Stimulated activated CD8-positive, alpha-beta memory T cell treated with anti-CD3 and anti-CD28 coated beads, Interleukin-4, amount 100 ng/mL, for 4 hours (primary cell): Measurements from ENCODE around the gene C16orf96.

Experiments
- DNase-seq, 2 donors: peaks; one replicate each; pipeline ENCODE4 v3.0.0-alpha.2; 2020; ENCODE audit warnings: low read depth in 2 of 2, low spot score in 1 of 2

The C16orf96 gene

DNA sequence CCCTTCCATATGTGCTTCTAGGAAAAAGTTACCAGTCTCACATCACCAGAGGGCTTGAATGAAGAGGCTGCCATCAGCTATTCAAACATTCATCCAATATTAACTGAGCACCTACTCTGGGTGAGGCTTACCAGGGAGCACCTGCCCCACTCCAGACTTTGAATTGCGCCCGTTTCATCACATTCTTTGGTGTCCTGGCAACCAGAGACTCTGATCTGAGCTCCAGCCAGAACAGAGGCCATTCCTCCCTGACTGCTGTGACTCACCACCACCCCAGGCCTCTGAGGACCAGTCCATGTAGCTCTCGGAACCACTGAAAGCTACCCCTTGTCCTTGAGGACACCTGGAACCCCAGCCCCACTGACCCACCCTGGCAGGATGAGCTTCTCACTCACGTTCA, at the start of gene C16orf96:
Gene C16orf96 (plus strand): TSS at position 229 of the 400 bp plus-strand sequence. CDS start 150 bp downstream, at position 379.
- no peak for DNase-seq

DNA sequence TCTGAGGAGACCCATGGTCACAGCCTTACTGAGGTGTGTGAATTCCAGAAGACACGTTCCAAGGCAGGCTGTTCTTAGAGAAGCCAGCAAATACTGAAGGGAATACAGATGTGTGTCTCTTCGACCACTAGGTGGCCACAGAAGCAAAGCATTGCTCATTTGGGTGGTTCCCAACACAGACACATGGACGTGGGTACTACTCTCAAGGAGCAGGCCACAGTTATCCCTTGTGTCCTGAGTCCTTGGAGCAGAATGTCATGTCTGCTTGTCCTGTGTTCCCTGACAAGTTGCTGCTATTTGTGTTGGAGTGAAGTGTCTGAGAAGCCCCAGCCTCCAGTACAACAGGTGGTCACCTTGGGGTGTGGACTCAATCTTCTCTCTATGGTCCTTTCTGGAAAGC, 49.7 kb upstream of the C16orf96 start:
- peak; percentile 23 for DNase-seq

DNA sequence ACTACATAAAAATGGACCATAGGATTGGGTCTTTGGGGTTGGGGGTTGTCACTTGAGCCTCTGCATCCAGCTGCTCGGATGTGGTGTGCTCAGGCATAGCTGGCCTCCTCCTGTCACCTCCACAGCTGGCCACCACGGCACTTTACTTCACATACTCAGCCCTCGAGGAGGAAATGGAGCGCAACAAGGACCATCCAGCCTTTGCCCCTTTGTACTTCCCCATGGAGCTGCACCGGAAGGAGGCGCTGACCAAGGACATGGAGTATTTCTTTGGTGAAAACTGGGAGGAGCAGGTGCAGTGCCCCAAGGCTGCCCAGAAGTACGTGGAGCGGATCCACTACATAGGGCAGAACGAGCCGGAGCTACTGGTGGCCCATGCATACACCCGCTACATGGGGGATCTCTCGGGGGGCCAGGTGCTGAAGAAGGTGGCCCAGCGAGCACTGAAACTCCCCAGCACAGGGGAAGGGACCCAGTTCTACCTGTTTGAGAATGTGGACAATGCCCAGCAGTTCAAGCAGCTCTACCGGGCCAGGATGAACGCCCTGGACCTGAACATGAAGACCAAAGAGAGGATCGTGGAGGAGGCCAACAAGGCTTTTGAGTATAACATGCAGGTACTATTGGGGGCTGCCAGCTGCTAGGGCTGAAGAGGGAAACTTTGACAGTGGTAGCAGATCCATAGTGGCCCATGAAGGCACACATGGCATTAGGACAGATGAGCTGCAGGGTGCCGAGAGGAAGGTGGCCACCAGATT, 48.4 kb upstream of the C16orf96 start:
- DNase-seq: no peak

DNA sequence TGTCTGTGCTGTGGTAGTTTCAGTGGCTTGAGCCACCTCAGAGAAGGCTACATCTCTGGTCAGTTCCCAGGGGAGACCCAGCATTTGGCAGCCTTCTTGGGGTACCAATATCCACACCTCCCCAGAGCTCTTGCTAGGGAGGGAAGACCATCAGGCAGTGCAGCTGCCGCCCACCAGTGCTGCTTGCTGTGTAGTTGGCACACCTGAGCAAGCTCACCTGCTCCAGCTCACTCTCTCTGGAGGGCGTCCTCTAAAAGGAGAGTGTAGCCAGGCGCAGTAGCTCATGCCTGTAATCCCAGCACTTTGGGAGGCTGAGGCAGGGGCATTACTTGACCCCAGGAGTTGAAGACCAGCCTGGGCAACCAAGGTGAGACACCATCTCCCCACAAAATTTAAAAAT, 47.3 kb upstream of the C16orf96 start:
- DNase-seq: no peak

DNA sequence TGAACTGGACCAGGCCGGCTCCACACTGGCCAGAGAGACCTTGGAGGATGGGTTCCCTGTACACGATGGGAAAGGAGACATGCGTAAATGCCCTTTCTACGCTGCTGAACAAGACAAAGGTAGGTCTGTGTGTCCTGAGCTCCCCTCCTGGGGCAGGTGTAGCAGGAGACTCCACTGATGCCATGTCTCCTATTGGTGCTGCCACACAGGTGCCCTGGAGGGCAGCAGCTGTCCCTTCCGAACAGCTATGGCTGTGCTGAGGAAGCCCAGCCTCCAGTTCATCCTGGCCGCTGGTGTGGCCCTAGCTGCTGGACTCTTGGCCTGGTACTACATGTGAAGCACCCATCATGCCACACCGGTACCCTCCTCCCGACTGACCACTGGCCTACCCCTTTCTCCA, 46.7 kb upstream of the C16orf96 start:
- DNase-seq: no peak

DNA sequence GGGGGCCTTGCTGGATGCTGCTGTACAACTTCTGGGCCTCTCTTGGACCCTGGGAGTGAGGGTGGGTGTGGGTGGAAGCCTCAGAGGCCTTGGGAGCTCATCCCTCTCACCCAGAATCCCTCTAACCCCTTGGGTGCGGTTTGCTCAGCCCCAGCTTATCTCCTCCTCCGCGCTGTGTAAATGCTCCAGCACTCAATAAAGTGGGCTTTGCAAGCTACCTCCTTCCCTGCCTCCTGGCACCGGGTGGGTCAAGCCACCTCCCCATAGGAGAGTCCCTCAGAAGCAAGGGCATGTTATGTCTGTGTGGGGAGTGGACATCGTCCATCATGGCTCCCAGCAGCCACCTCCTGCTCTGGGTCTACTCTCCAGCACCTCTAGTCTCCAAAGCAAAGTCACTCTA, 46.0 kb upstream of the C16orf96 start:
- DNase-seq: no peak

DNA sequence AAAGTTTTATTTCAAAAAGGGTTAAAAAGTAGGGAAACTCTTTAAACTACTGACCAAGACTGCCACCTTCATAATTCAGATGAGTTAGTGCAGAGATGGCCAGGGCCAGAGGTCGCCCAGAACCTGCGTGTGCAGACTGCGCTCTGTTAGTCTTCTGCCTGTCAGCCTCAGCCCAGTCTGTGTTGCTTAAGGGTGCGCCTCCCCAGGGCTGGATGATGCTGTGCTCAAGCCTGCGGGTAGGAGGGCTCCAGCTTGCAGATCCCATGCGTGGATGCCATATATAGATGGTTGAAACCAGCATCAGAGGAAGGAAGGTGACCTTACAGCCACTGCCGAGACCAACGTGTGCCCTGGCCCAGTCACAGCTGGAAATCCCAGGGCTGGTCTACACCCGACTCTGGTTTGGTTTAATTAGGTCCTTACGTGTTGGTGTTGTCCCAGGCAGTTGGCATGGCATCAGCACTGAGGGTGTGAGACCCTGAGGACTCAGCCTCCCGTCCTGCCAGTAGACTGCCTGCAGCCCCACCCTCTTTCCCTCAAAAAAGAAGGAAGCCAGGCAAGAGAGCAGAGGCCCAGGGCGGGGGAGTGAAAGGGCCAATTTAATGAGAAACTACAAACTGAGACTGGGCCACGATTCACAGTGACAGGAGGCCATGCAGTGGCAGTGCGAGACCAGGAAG, 45.3 kb upstream of the C16orf96 start:
- DNase-seq: no peak

DNA sequence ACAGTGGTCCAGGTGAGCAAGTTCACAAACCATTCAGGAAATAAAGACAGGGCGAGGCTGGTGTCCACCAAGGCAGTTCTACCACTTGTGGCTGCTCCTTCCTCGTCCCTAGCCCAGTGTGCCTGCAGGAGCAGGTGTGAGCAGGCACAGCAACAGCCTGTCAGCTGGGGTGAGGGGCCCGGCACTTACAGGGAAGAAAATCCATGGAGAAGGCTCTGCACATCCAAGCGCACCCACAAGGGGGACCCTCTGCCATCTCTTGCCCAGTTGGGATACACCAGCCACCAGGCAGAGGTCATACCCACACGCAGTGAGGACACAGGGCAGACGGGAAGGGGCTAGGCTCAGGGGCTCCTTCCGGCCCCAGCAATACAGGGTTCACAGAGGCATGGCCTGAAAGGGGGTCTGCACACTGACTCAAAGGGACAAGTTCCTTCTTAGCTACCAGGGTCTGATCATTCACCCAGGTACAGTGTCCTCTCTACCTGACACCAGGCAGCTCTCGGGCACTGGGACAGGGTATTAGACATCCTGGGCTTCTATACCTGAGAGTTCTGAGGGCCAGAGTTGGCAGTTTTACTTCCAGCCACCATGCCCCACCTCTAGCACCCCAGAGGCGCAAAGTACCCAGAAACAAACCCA, 44.6 kb upstream of the C16orf96 start:
- DNase-seq: no peak

DNA sequence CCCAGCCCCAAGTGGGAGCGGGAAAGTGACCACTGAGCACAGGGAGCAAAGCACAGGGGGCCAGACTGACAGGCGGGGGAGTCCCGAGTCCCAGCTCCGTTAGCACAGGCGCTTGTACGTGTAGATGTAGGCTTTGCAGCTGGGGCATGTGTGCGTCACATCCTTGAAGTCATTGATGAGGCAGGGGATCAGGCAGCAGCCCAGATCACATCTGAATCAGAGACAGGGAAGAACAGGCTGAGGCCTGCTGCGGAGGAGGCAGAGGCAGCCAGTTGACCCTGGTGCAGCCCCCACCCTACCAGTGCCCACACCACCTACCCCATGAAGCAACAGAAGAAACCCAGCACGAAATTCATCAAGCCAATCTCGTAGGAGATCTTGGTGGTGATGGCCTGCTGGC, 43.7 kb upstream of the C16orf96 start:
- no peak for DNase-seq

DNA sequence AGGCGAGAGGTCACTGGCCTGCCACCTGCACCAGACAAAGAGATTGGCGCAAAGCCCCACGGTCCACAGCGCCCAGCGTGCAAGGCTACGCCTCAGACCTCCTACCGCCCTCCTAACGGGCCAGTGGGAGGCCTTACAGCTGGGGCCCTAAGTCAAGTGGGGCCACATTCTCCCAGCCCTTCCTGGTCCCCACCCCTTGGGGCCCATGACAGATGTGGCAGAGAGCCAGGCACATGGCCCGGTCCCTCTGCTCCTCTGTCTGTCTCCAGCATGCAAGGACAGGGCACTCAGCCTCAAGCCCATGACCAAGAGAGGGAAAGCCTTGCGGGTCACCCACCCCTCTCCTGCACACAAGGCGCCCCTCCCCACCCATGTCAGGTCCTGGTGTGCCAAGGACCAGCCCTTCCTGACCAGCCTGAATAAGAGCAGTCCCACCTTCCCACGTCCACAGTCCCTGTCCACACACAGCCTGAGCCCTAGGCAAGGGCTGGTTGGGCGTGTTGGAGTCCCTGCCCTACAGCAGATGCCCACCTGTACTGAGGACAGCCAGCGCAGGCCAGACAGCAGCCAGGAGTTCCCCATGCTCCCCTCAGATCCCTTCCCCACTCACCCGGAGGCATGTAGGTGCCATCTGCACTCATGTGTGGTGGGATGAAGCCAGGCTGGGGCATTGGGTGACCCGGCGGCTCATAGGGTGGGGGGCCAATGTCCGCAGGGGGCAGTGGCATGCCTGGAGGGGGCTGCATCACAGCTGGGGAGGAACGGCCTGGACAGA, 42.9 kb upstream of the C16orf96 start:
- no peak for DNase-seq

DNA sequence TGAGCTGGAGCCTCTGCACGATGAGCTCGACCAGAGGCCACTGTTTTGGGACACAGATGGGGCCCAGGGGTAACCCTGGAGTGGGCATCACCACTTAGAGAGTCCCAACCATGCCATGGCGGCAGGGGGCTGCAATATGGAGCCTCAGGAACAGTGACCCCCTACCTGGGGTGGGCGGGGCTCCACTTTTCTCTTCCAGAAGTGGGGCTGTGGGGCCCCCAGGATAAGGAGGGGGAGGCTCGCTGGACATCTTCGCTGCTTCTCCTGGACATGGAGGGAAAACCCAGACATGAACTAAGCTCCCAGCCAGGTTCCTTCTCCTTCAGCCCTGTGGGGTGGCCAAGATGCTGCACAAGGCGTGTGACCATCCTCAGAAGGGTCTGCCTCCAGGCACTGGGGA, 42.3 kb upstream of the C16orf96 start:
- DNase-seq: no peak

DNA sequence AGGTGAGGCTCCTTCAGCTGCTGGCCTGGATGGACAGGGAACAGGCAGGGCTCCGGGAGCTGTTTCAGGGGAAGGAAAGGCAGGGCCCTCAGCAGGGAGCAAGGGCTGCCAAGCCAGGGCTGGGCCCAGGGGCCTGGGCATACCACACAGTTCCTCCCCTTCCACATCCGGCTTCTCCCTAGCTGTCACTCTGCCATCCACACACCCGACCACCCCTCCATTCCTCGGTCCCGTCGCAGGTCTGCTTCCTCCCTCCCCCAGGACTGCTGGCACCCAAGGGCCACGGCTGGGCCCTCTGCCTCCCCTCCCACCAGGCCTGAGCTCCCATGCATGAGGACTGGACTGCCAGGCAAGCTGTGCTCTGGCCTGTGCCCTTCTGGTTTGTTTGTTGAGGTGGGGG, 41.5 kb upstream of the C16orf96 start:
- no peak for DNase-seq

DNA sequence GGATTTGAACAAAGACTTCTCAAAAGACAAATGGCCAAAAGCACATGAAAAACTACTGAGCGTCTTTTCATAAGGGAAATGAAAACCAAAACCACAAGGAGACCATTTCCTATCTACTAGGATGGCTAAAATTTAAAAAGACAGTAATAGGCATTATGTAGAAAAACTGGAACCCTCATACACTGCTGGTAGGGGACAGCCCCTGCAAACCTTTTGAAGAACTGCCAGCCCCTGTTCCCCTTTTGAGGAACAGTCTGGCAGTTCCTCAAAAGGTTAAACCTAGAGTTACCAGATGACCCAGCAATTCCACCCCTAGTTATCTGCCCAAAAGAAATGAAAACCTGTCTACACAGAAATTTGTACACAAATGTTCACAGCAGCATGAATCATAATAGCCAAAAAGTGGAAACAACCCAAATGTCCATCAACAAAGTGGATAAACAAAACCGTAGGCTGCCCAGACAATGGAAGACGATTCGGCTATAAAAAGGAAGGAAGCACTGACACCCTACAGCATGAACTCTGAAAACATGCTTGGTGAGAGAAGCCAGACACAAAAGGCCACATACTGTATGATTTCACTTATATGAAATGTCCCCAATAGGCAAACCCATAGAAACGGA, 40.4 kb upstream of the C16orf96 start:
- DNase-seq: no peak

DNA sequence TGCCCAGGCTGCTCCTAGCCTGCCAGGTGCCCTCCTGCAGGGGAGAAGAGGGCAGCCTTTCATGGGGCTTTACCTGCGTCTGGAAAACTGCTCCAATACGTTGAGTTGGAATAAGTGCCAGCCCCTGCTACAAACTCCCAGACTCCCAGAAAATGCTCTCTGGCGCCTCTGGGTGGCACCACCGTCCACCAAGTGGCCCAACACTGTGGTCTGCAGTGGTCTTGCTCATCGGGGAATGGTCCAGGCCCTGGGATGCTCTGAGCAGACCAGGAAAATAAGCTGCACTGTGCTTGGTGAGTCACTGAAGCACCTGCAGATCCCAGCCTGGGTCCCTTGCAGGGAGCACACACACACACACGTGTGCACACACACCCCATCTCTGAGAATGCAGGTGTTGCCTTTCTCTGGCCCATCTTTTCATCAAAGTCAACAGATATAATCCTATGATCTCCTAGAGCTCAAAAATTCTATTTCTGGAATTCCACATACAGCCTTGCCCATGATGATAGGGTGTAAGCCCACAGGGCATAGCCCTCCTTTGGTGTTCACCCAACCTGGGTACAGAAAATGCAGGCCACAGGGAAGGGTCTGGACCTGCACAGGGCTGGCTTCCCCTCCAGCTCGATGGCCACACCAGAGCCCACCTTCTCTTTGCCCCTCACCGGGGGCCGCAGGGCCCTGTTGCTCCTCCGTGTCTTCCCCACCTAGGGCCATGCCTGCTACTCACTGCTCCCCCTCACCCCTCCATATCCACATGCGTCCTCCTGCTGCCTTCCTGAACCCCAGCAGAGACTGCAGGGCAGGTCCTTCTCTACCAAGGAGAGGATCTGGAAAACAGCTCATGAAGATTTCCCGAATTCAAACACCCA, 38.1 kb upstream of the C16orf96 start:
- no peak for DNase-seq

DNA sequence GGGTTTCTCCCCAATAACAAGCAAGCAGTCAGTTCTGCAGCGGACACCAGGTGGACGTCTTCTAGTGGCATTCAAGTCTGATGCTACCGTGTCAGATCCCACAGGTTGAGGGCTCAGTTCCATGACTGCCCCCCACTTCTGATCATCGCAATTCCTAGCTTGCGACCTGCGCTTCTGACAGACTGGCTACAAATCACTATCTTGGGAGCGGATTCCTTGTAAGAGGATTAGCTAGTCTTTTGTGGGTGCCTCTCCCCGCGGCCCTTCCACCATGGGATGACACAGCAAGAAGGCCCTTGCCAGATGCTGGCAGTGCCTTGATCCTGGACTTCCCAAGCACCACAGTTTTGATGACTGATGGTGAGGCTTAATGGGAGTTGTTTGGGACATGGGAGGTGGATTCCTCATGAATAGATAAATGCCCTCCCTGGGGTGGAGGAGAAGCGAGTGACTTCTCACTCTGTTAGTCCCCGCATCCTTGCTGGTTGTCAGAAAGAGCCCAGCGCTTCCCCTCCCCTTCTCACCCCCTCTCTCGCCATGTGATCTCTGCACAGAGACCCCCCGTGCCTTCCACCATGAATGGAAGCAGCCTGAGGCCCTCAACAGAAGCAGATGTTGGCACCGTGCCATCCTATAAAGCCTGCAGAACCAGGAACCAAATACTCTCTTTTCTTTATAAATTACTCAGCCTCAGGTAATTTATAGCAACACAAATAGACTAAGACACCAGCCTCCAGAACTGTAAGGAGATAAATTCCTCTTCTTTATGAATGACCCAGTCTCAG, 36.7 kb upstream of the C16orf96 start:
- no peak for DNase-seq

DNA sequence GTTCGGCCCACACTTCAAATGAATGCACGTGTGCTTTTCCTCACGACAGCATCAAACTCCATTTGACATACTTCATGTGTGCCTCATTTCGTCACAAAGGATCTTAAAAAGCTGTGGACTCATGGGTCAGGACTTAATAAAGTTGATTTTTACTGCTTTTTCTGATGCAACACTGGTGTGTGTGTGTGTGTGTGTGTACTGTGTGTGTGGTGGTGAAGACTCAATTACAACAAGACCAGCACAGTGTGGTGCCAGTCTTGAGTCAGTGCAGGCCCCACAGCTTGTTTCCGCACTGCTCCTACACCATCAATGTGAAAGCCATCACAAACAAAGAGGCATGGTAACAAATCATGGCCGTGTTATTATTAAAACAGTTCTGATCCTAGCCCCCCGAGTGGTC, 35.2 kb upstream of the C16orf96 start:
- no peak for DNase-seq

DNA sequence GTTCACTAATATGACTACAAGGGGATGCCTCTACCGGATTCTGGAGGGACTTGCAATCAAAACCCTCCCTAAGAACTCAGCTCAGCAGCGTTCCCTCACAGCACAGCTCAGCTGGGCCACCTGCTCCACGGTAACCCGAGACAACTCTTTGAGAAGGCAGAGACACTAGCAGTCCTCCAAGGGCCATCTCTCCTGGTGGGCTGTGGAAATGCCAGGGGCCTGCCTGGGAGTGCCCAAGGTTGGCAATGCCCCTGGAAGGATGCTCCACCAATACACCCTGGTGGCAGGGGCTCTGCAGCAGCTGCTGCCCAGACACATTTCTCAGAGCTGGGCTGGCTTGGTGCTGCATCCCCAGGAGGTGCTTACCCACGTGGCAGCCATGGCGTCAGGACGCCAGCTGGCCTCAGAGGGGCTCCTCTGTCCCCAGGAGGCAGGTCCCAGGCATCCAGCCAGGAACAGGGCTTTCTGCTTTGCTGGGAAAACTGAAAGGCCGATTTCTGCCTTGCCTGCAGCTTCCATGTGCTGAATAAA, 34.0 kb upstream of the C16orf96 start:
- no peak for DNase-seq

DNA sequence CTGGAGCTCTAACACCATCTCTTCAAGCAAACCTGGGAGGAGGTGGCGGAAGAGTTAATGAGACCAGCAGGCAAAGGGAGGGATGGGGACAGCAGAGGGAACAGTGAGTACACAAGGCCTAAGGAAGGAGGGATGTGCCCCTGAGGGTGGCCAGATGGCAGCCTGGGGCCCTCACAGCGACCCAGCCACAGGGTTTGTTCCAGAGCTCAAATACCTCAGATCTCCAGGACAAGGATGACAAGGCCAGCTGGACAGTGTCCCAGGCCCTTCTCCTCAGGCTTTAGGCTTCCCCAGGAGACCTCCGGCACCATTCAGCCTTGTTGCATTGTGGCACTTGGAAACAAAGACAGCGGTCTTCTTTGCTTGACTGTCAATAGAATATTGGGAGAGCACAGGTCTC, 32.5 kb upstream of the C16orf96 start:
- no peak for DNase-seq

DNA sequence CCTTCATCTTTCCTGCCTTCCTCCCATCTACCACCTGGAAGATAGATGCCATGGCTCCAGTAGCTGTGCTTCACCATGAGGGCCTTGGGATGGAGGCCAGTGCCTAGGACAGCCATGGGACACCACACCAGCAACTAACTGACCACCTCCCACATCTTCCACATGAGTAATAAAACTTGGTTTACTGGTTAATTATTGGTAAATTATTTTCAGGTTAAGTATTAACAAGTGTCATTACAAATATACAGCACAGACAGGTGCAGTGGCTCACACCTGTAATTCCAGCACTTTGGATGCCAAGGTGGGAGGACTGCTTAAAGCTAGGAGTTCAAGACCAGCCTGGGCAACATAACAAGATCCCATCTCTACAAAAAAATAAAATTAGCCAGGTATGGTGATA, 31.6 kb upstream of the C16orf96 start:
- no peak for DNase-seq
